A549 (cell line): ENCODE results near the gene DHRS11. TPM values are rescaled to one million over a fixed set of nuclear protein-coding genes. Genes with fewer than 3 reads are reported as not detected.

ENCODE experiments used
- ATAC-seq, 2 experiments: fragments of 200-7000 bp in 1 of 2; fragments of >200 bp in 1 of 2; cut with Nextera tagmentation in 1 of 2; cut with Tn5 transposase in 1 of 2; 3 replicates each; pipeline versions ENCODE4 v1.8.0 to v1.9.1; 2018 to 2020; ENCODE audit warnings: mild to moderate bottlenecking in 1 of 2, moderate library complexity in 1 of 2
- CTCF ChIA-PET: fragments of 300-600 bp; sonication (Branson Sonifier 250); formaldehyde crosslinking; extraction: SDS; loops from one replicate; lab custom pipeline; 2021; ENCODE audit warnings: antibody characterized with exemption, inconsistent platforms; lab: Yijun Ruan, JAX
- POLR2A ChIA-PET: fragments of 350-600 bp; formaldehyde crosslinking; extraction: SDS; loops from one replicate; lab custom pipeline; 2021; ENCODE audit warnings: antibody characterized with exemption, inconsistent platforms; lab: Yijun Ruan, JAX
- DNase-seq, 2 experiments: peaks; one replicate each; pipeline versions ENCODE4 v3.0.0 to v3.0.0-alpha.2; 2011 to 2016; ENCODE audit warnings: low read depth in 1 of 2, low spot score in 1 of 2
- FAIRE-seq: peaks from 2 replicates; lab custom pipeline; 2011; peaks lifted over from hg19 to GRCh38; lab: Jason Lieb, UNC
- H3K27ac ChIP-seq, 2 experiments: fragments of >200 bp; sonication (Bioruptor Twin); formaldehyde crosslinking; 3 replicates each; pipeline ENCODE4 v1.5.1; 2016 to 2017
- H3K4me1 ChIP-seq: fragments of >200 bp; sonication (Bioruptor Twin); formaldehyde crosslinking; 3 replicates; pipeline ENCODE4 v1.6.1; 2016
- H3K4me2 ChIP-seq: fragments of >200 bp; sonication (Bioruptor Twin); formaldehyde crosslinking; 3 replicates; pipeline ENCODE4 v1.6.1; 2016
- H3K4me3 ChIP-seq: fragments of >200 bp; sonication (Bioruptor Twin); formaldehyde crosslinking; 3 replicates; pipeline ENCODE4 v1.5.1; 2016
- H3K9me3 ChIP-seq: fragments of >200 bp; sonication (Bioruptor Twin); formaldehyde crosslinking; 3 replicates; pipeline ENCODE4 v1.6.1; 2016
- BHLHE40 ChIP-seq: IDR thresholded peaks from 2 replicates; pipeline ENCODE4 v1.6.1; 2012; ENCODE audit warnings: low read depth, low read length, inconsistent platforms
- NFE2L2 ChIP-seq: fragments of 150-350 bp; conservative IDR thresholded peaks from 2 replicates; pipeline ENCODE4 v1.6.1; 2014; ENCODE audit warnings: low read length
- WGBS: methylation state at CpG from one replicate; pipeline ENCODE4 v1.1.6; 2017; ENCODE audit errors: missing lambda C conversion rate; 5-methylcytosine and 5-hydroxymethylcytosine counted together
- polyA plus RNA-seq, 4 experiments: library from polyadenylated mRNA; depleted of rRNA in 3 of 4; stranded (reverse); fragments of >200 nt; fragmentation: RNase III in 1 of 4; extraction: RNeasy Plus Mini Kit Qiagen cat#74134 plus additional on column Dnase treatment in 1 of 4; gene quantifications; 2 replicates in 3 of 4; 3 replicates in 1 of 4; pipeline ENCODE4 v1.2.3, GENCODE V29; 2011 to 2017

DHRS11 gene
- polyA plus RNA-seq, 2 of the 4 experiments (the other 2 are of a cell fraction), result 9.5 to 9.6 TPM

DNA sequence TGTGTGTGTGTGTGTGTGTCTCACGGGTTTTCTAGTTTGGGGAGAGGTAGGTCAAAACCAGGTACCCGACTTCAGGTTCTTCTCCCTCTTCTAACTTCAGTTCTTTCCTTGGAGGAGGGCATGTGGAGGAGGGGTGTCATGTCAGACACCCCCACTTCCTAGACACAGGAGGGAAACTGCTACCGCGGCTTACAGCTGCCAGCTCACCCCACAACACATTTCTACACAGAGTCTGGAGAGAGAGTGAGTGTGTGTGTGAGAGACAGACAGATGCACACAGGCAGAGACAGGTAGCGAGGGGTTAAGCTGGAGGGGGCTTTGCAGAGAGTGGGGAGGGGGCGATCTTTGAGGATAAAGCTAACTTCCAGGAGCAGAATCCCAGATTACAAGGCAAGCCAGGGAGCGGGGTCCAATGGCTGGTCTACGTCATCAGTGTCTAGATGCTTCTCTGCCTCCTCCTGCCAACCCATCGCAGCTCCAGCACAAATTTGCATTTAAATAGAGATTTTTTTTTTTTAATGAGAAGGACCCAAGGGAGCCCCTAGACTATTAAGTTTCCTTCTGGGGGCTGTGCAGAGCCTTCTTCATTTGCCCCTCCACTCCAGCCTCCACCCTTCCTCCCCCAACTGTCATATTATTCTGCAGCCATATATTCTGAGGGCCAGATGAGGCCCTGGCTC, 58.6 kb downstream of the DHRS11 start:
- ChIA-PET CTCF (interaction anchor here (0.7 to 2.5 kb wide), 3 partner anchors 50 to 418 kb away, joined by 3 to 9 read pairs (median 3); no protein-coding TSS in a partner anchor), POLR2A (no interaction called here)
- Histone ChIP-seq H3K9me3 (no peaks in the 10 kb centered on the region), H3K4me2 (no peak overlapping the region), H3K27ac (no peak overlapping the region), H3K4me3 (no peak overlapping the region), H3K4me1 (0 out of 3 replicates have a peak, but pooled peaks cover 5% of the 10 kb centered on the region)
- TF ChIP-seq NFE2L2 (no peak), BHLHE40 (no peak)
- WGBS, result 45% methylated on average over 9 of the region's 9 CpGs
- ATAC-seq (no peak), DNase-seq (no peak), FAIRE-seq (no peak)

Other genes starting within 250 kb of the DHRS11 start
- gene TBC1D3H, start 203.4 kb upstream of the DHRS11 start, polyA plus RNA-seq (2011; rRNA removed), result not detected in 2 replicates
- not detected in 3 replicates for gene TBC1D3H, start 203.4 kb upstream of the DHRS11 start, polyA plus RNA-seq (2017; fragmentation: RNase III; extraction: RNeasy Plus Mini Kit Qiagen cat#74134 plus additional on column Dnase treatment)
- gene ZNHIT3, start 105.2 kb upstream of the DHRS11 start, polyA plus RNA-seq (2011; rRNA removed), result 147 and 166 TPM in 2 replicates
- 111 to 120 TPM (median 117 TPM) in 3 replicates for gene ZNHIT3, start 105.2 kb upstream of the DHRS11 start, polyA plus RNA-seq (2017; fragmentation: RNase III; extraction: RNeasy Plus Mini Kit Qiagen cat#74134 plus additional on column Dnase treatment)
- gene MYO19, start 57.0 kb upstream of the DHRS11 start, polyA plus RNA-seq (2011; rRNA removed), result 99.0 and 124 TPM in 2 replicates
- 91.7 to 103 TPM (median 94.4 TPM) in 3 replicates for gene MYO19, start 57.0 kb upstream of the DHRS11 start, polyA plus RNA-seq (2017; fragmentation: RNase III; extraction: RNeasy Plus Mini Kit Qiagen cat#74134 plus additional on column Dnase treatment)
- gene PIGW, start 56.9 kb upstream of the DHRS11 start, polyA plus RNA-seq (2011; rRNA removed), result 26.1 and 30.0 TPM in 2 replicates
- gene PIGW, start 56.9 kb upstream of the DHRS11 start, polyA plus RNA-seq (2017; fragmentation: RNase III; extraction: RNeasy Plus Mini Kit Qiagen cat#74134 plus additional on column Dnase treatment), result 30.8 to 32.3 TPM (median 32.1 TPM) in 3 replicates
- gene GGNBP2, start 47.0 kb upstream of the DHRS11 start, polyA plus RNA-seq (2011; rRNA removed), result 144 and 163 TPM in 2 replicates
- 79.9 to 91.9 TPM (median 83.7 TPM) in 3 replicates for gene GGNBP2, start 47.0 kb upstream of the DHRS11 start, polyA plus RNA-seq (2017; fragmentation: RNase III; extraction: RNeasy Plus Mini Kit Qiagen cat#74134 plus additional on column Dnase treatment)
- gene MRM1, start 9.7 kb downstream of the DHRS11 start, polyA plus RNA-seq (2011; rRNA removed), result 11.1 and 12.7 TPM in 2 replicates
- 21.7 to 22.1 TPM (median 21.9 TPM) in 3 replicates for gene MRM1, start 9.7 kb downstream of the DHRS11 start, polyA plus RNA-seq (2017; fragmentation: RNase III; extraction: RNeasy Plus Mini Kit Qiagen cat#74134 plus additional on column Dnase treatment)